Measurements from ENCODE around the gene PRPF19. TPM values are rescaled to one million over a fixed set of nuclear protein-coding genes. Genes with fewer than 3 reads are reported as not detected.

The PRPF19 gene
- total and polyA plus RNA-seq, 4 donors = 49.0 to 115 (median 77.4) TPM

DNA sequence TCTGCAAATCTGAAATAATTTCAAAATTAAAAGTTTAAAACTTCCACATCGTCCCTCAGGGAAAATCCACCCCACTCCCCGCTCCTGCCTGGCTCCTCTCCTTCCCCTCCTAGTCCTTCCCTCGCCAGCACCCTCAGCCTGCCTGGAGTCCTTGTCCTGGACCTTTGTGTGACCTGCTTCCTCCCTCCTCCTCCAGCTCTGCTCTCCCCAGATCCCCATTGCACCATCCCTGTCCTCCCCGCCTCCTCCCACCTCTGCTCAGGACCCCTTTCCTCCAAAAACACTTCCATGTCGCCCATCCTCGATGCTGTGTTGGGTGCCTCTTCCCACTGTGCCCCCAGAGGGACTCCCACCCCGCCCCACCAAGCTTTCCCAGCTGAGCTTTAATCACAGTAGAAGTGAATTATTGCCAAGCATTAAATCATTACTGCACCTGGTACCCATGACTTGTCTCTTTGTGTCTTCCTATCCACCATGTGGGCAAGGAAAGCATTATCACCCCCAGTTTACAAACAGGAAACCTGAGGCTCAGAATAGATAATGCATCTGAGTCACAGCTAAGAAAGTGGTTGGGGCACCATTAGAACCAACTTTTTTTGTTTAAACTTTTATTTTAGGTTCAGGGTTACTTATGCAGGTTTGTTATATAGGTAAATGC lies 41.4 kb downstream of the PRPF19 start:
- H3K4me3 ChIP-seq (ENCODE audit: low read depth, low read length) = no peak overlapping the region
- H3K4me1 ChIP-seq (ENCODE audit: control insufficient read depth, insufficient read depth, low read length) = peaks cover 24% of the 10 kb centered on the region
- no peak for DNase-seq (ENCODE audit: low read depth in 4 of 6, low spot score in 6 of 6)
- H3K27me3 ChIP-seq (ENCODE audit: control insufficient read depth, insufficient read depth, low read length) = no peaks in the 10 kb centered on the region
- no peaks in the 10 kb centered on the region for H3K9me3 ChIP-seq (ENCODE audit: control insufficient read depth, insufficient read depth, low read length)
- WGBS (ENCODE audit: insufficient coverage) = 81% methylated on average over 7 of the region's 7 CpGs
- no peak overlapping the region for H3K27ac ChIP-seq (ENCODE audit: low read depth, low read length)
- H3K36me3 ChIP-seq (ENCODE audit: control insufficient read depth, insufficient read depth, low read length) = no peaks in the 10 kb centered on the region

DNA sequence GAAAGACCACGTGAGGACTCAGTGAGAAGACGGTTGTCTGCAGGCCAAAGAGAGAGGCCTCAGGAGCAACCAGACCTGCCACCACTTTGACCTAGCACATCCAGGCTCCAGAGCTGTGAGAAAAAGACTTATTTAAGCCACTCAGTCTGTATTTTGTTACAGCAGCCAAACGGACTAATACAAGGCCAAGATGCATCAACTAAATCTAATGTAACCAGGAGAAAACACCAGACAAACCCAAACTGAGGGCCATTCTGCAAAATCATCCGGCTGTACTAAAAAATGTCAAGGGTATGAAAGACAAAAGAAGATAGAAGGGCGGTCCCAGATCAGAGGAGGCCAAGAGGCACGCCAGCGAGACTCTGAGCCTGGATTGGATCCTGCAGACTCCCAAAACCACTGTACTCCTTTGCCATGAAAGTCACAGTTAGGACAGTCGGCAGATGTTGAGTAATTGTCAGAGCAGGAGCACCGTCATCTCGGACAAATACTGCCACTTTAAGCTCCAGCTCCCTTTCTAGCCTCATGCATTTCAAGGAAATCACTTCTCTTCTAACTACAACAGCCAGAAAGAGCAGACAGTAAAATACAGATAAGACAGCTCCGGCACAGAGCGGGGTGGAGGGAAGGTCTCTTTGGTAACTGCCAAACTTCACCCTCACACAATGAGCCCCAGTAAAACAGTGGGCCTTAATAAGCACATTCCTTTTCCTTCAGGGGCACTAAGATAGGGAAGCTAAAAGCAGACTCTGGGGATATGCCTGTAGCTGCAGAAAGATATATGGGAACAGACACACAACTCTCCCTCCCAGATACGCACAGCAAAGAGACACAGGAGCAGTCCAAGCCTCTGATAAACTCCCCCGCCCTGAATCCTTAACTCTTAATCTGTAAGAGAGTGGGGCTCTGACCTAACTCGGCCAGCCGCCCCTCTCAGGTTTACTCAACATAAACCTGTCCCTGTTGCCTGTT lies 42.5 kb downstream of the PRPF19 start:
- WGBS (ENCODE audit: insufficient coverage) = 79% methylated on average over 9 of the region's 16 CpGs
- no peak for DNase-seq (ENCODE audit: low read depth in 4 of 6, low spot score in 6 of 6)

DNA sequence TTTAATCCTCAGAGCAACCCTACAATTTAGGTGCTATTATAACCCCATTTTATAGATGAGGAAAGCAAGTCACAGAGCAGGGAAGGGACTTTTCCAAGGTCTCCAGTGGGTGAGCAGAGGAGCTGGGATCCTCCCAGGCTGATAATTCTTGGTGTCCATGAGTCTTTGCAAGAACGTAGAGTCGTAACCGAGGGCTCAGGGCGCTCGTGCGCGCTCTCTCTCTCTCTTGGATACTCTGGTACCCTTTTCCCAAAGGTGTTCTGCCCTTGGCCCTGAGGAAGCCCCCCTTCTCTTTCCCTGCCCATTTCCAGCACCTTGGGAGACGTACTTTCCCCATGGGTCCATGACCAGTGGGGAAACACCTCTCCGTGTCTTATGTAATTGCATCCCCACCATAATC lies 44.2 kb downstream of the PRPF19 start:
- DNase-seq (ENCODE audit: low read depth in 4 of 6, low spot score in 6 of 6) = no peak
- Histone ChIP-seq H3K4me1 (ENCODE audit: control insufficient read depth, insufficient read depth, low read length) (peaks cover 20% of the 10 kb centered on the region), H3K27me3 (ENCODE audit: control insufficient read depth, insufficient read depth, low read length) (no peaks in the 10 kb centered on the region), H3K27ac (ENCODE audit: low read depth, low read length) (no peak overlapping the region), H3K36me3 (ENCODE audit: control insufficient read depth, insufficient read depth, low read length) (no peaks in the 10 kb centered on the region), H3K9me3 (ENCODE audit: control insufficient read depth, insufficient read depth, low read length) (no peaks in the 10 kb centered on the region), H3K4me3 (ENCODE audit: low read depth, low read length) (no peak overlapping the region)
- 92% methylated on average over 9 of the region's 9 CpGs for WGBS (ENCODE audit: insufficient coverage)

More for the DNA sequence above, 42.5 kb downstream of the PRPF19 start:
- Histone ChIP-seq H3K9me3 (ENCODE audit: control insufficient read depth, insufficient read depth, low read length) (no peaks in the 10 kb centered on the region), H3K4me1 (ENCODE audit: control insufficient read depth, insufficient read depth, low read length) (peaks cover 26% of the 10 kb centered on the region), H3K27ac (ENCODE audit: low read depth, low read length) (no peak overlapping the region), H3K36me3 (ENCODE audit: control insufficient read depth, insufficient read depth, low read length) (no peaks in the 10 kb centered on the region), H3K4me3 (ENCODE audit: low read depth, low read length) (no peak overlapping the region), H3K27me3 (ENCODE audit: control insufficient read depth, insufficient read depth, low read length) (no peaks in the 10 kb centered on the region)

DNA sequence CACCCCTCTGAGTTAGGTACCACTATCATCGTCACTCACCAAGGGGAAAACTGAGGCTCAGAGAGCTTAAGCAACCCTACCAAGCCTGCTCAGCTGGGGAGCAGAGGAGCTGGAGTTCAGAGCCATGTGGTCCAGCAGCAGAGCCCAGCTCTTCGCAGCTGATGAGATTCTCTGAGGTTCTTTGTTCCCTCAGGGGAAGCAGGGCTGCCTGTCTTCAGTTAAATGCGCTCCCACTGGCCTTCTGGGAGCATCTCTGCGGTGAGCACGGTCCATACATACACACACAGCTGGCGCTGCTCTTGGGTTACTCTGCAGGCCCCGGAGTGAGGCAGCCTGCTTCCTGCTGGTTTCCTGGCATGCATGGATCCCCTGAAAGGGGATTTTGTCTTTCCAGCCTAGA lies 45.4 kb downstream of the PRPF19 start:
- Histone ChIP-seq H3K4me3 (ENCODE audit: low read depth, low read length) (no peak overlapping the region), H3K4me1 (ENCODE audit: control insufficient read depth, insufficient read depth, low read length) (peaks cover 16% of the 10 kb centered on the region), H3K27me3 (ENCODE audit: control insufficient read depth, insufficient read depth, low read length) (no peaks in the 10 kb centered on the region), H3K27ac (ENCODE audit: low read depth, low read length) (no peak overlapping the region), H3K9me3 (ENCODE audit: control insufficient read depth, insufficient read depth, low read length) (no peaks in the 10 kb centered on the region), H3K36me3 (ENCODE audit: control insufficient read depth, insufficient read depth, low read length) (no peaks in the 10 kb centered on the region)
- 27% methylated on average over 7 of the region's 7 CpGs for WGBS (ENCODE audit: insufficient coverage)
- DNase-seq (ENCODE audit: low read depth in 4 of 6, low spot score in 6 of 6) = peak in 4 of 6 donors; percentile 23 to 64 (median 41)

GRCh38 chr11:60859616-60860250 lies 46.7 kb downstream of the PRPF19 start:
- WGBS (ENCODE audit: insufficient coverage) = 57% methylated on average over 7 of the region's 15 CpGs
- peak in 1 of 6 donors; percentile 40 for DNase-seq (ENCODE audit: low read depth in 4 of 6, low spot score in 6 of 6)
- Histone ChIP-seq H3K36me3 (ENCODE audit: control insufficient read depth, insufficient read depth, low read length) (no peaks in the 10 kb centered on the region), H3K4me1 (ENCODE audit: control insufficient read depth, insufficient read depth, low read length) (peaks cover 16% of the 10 kb centered on the region), H3K27ac (ENCODE audit: low read depth, low read length) (no peak overlapping the region), H3K4me3 (ENCODE audit: low read depth, low read length) (no peak overlapping the region), H3K27me3 (ENCODE audit: control insufficient read depth, insufficient read depth, low read length) (no peaks in the 10 kb centered on the region), H3K9me3 (ENCODE audit: control insufficient read depth, insufficient read depth, low read length) (no peaks in the 10 kb centered on the region)

DNA sequence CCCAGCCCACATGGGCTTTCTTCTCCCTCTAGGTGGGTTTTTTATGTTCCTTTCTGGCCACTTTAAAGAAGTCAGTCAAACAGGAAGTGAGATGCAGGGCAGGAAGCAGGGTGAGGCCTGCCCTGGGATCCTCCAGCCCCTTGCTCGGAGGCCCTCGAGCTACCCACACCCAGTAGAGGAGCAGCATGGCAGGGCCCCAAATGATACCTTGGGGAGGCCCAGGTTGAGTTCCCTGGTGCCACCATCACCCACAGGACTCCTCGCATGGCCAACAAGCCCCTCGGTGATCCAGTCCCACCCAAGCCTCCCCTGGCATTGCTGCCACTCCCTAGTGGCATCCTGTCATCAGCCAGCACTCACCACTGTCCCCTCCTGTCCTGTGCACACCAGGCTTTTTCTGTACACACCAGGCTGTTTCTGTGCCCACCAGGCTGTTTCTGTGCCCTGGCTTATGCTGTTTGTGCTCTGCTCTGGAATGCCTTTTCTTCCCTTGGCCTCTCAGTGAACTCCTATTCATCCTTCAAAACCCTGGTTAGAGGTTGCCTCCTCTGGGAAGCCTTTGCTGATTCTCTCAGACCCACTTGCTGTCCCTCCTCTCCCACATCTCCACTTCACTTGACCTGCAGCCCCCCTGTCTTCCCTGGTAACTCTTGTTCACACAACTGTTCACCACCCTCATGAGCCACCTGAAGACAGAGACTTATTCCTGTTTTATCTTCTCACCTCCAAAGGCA lies 47.5 kb downstream of the PRPF19 start:
- no peak for DNase-seq (ENCODE audit: low read depth in 4 of 6, low spot score in 6 of 6)
- Histone ChIP-seq H3K36me3 (ENCODE audit: control insufficient read depth, insufficient read depth, low read length) (no peaks in the 10 kb centered on the region), H3K4me3 (ENCODE audit: low read depth, low read length) (no peak overlapping the region), H3K27ac (ENCODE audit: low read depth, low read length) (no peak overlapping the region), H3K4me1 (ENCODE audit: control insufficient read depth, insufficient read depth, low read length) (peaks cover 16% of the 10 kb centered on the region), H3K27me3 (ENCODE audit: control insufficient read depth, insufficient read depth, low read length) (no peaks in the 10 kb centered on the region), H3K9me3 (ENCODE audit: control insufficient read depth, insufficient read depth, low read length) (no peaks in the 10 kb centered on the region)
- WGBS (ENCODE audit: insufficient coverage) = 84% methylated on average over 4 of the region's 4 CpGs

DNA sequence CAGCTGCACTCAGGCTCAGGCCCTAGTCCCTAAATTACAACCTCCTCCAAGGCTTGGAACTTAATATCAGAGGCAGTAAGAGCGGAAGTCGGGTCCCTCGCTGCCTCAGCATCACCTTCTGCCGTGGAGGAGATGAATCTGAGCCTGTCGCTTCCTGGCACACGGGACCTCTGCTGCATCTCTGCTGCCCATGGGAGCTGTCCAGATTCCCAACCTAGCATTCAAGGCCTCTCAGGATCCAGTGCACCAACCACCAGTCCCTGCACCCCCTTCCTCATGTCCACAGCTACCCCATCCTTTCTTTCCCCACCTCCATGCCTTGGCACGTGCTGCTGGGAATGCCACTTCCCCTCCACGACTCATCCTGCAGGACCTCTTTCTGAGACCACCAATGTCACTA lies 48.1 kb downstream of the PRPF19 start:
- H3K36me3 ChIP-seq (ENCODE audit: control insufficient read depth, insufficient read depth, low read length) = peaks cover 5% of the 10 kb centered on the region
- DNase-seq (ENCODE audit: low read depth in 4 of 6, low spot score in 6 of 6) = no peak
- H3K4me1 ChIP-seq (ENCODE audit: control insufficient read depth, insufficient read depth, low read length) = peaks cover 16% of the 10 kb centered on the region
- no peaks in the 10 kb centered on the region for H3K27me3 ChIP-seq (ENCODE audit: control insufficient read depth, insufficient read depth, low read length)
- H3K4me3 ChIP-seq (ENCODE audit: low read depth, low read length) = no peak overlapping the region
- 89% methylated on average over 7 of the region's 8 CpGs for WGBS (ENCODE audit: insufficient coverage)
- no peaks in the 10 kb centered on the region for H3K9me3 ChIP-seq (ENCODE audit: control insufficient read depth, insufficient read depth, low read length)
- no peak overlapping the region for H3K27ac ChIP-seq (ENCODE audit: low read depth, low read length)

DNA sequence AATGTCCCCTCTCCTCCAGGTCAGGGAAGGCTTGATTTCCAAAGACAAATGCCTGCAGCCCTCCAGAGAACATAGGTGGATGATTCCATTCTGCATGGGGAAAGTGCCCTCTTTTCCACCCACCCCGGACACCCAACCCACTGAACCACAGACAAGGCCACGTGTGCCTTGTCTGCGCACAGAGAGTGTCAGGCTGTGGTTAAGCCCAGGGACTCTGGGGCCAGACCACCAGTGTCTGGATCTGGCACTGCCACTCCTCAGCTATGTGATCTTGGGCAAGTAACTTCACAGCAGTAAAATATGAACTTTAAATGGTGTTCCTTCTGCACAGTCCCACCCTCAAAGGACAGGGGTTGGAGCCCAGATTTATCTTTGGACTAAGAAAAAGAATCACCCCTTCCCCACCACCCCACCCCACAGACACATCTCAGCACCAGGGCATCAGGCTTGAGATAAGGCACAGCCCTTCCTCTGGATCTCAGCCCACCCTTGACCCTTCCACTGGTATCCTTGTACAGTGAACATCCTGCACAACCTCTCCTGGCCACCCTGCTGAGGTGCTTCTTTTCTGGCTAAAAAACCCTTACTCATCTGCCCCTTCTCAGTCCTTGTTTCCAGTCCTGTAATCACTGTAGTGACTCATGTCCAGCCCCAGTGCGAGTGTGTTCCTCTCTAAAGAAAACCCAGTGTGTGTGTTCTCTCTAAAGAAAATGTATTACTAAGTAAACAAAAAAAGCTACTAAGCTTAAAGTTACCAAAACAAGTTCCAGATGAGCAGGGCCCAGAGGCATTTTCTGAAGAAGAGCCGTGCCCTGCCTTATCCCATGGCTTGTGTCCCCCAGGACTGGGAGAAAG lies 48.8 kb downstream of the PRPF19 start:
- WGBS (ENCODE audit: insufficient coverage) = 93% methylated on average over 4 of the region's 5 CpGs
- H3K9me3 ChIP-seq (ENCODE audit: control insufficient read depth, insufficient read depth, low read length) = no peaks in the 10 kb centered on the region

More for the DNA sequence above, 48.8 kb downstream of the PRPF19 start:
- H3K4me3 ChIP-seq (ENCODE audit: low read depth, low read length) = no peak overlapping the region
- H3K27ac ChIP-seq (ENCODE audit: low read depth, low read length) = no peak overlapping the region
- peaks cover 16% of the 10 kb centered on the region for H3K4me1 ChIP-seq (ENCODE audit: control insufficient read depth, insufficient read depth, low read length)
- peaks cover 9% of the 10 kb centered on the region for H3K36me3 ChIP-seq (ENCODE audit: control insufficient read depth, insufficient read depth, low read length)
- no peak for DNase-seq (ENCODE audit: low read depth in 4 of 6, low spot score in 6 of 6)
- no peaks in the 10 kb centered on the region for H3K27me3 ChIP-seq (ENCODE audit: control insufficient read depth, insufficient read depth, low read length)

Data from spinal cord (tissue), 10 donors.